Measurements from ENCODE around the gene RSPO1.

The RSPO1 gene

DNA sequence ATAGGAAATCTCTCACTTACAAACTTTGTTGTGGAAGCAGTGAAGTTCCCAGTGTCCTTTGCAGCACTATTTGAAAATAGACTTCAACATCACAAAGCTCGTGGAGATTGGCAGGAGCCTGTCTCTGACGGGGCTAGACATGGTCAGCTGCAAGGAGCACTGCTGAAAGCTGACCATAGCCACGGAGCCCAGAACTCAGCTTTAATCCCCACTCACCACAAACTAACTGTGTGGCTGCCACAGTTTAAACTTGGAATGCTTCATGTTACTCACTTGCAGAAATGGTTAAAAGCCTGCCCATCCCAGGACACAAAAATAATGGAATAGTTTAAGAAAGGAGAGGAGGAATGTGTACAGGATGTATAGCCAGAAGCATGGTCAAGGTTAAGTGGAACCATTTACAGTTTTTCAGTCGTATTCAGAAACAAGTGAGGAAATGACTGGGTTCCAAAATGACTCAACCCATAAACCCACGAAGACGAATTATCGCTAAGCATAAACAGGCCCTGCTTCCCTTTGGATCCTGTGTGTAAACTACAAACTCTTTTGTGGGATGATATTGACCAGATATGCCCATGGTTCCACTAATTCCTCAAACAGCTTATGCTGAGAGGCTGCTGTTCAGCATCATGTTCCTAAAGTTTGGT, 59.7 kb downstream of the RSPO1 start:
- no peak for DNase-seq

DNA sequence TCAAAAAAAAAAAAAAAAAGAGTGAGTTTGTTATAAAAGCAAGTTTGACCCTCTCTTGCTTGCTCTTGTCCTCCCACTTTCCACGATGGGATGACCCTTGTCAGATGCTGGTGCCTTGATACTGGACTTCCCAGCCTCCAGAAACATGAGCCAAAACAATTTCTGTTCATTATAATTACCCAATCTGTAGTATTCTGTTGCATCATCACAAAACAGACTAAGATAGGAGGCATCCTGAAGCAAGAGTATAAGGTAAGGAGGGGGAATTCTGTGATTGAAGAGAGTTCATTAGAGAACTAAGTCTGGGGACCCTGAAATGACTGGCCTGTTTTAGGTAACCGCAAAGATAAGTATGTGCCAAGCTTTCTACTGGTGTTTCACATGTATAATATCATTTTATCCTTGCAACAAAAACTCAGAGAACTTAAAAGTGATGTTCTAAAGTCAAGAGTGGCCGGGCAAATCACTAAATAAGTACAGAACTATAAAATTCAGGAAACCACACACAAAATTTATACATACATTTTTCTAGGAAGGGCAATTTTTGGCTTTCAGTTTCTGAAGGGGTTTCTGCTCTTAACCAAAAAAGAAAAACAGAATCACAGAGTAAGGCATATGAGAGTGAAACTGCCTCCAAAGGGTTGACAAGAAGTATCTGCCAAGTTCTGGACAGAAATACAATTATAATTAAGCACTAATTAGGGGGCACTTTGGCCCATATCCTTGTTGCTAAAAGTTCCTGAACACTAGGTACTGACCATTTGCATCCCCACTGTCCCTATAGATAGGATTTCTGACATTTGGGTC, 64.0 kb downstream of the RSPO1 start:
- no peak for DNase-seq

DNA sequence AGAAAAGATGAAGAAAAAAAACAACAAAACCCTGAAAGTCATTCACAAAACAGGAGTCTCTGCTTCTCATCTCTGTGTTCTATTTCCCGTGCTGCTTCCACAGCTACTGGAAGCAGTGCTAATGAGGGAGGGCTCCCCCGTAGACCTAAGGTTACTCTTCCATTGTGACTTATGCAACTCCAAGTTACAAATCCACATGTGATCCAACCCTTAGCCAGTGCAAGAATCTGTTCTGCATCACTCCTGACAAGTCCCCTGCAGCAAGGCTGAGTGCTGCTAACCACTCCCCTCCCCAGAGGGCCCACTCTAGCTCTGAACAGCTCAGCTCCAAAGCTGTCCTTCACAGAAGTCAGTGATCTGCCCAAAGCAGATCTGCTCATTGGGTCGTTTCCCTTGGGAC, 67.7 kb downstream of the RSPO1 start:
- no peak for DNase-seq

DNA sequence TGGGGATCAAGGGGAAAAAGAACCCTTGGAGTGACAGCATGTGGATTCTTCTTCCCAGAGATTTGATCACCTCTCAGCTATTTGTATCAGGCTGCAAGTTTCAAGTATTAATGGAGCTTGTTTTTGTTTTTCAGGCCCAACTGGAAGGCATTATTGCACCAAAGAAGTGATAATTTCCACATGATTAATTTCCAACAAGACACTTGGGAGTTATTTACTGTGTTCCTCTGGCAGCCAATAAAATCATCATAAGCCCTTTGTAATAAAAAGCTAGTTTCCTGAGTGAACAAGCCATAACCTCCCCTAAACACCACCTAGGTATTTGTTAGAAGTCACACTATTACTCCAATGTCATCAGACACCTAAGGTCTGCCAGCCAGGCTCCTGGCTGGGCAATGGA, 69.8 kb downstream of the RSPO1 start:
- no peak for DNase-seq

- DNase-seq: no peak
Measured at GRCh38 chr1:37562984-37563383, 71.7 kb downstream of the RSPO1 start.
